ENCODE measurements around the gene ZBTB16. TPM values are rescaled to one million over a fixed set of nuclear protein-coding genes. Genes with fewer than 3 reads are reported as not detected.

Gene ZBTB16
- total and polyA plus RNA-seq, 8 donors = 3.4 to 55.6 (median 9.5) TPM

GRCh38 chr11:114125531-114125930 lies 66.0 kb downstream of the ZBTB16 start:
- H3K36me3 ChIP-seq = peaks cover 0 to 29% of the 10 kb centered on the region in 2 donors
- ATAC-seq = no peak
- H3K4me3 ChIP-seq = no peak overlapping the region
- no peak for DNase-seq
- H3K9me3 ChIP-seq = no peaks in the 10 kb centered on the region
- H3K4me1 ChIP-seq = peaks cover 18 to 66% of the 10 kb centered on the region in 2 donors
- no peaks in the 10 kb centered on the region for H3K27me3 ChIP-seq
- H3K27ac ChIP-seq = no peak overlapping the region
- intact Hi-C loops (cut with DNase I) = no loop called here
- TF ChIP-seq, protein P1, sequence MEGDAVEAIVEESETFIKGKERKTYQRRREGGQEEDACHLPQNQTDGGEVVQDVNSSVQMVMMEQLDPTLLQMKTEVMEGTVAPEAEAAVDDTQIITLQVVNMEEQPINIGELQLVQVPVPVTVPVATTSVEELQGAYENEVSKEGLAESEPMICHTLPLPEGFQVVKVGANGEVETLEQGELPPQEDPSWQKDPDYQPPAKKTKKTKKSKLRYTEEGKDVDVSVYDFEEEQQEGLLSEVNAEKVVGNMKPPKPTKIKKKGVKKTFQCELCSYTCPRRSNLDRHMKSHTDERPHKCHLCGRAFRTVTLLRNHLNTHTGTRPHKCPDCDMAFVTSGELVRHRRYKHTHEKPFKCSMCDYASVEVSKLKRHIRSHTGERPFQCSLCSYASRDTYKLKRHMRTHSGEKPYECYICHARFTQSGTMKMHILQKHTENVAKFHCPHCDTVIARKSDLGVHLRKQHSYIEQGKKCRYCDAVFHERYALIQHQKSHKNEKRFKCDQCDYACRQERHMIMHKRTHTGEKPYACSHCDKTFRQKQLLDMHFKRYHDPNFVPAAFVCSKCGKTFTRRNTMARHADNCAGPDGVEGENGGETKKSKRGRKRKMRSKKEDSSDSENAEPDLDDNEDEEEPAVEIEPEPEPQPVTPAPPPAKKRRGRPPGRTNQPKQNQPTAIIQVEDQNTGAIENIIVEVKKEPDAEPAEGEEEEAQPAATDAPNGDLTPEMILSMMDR (IDR thresholded peaks at IDR 0.05) = no peak

DNA sequence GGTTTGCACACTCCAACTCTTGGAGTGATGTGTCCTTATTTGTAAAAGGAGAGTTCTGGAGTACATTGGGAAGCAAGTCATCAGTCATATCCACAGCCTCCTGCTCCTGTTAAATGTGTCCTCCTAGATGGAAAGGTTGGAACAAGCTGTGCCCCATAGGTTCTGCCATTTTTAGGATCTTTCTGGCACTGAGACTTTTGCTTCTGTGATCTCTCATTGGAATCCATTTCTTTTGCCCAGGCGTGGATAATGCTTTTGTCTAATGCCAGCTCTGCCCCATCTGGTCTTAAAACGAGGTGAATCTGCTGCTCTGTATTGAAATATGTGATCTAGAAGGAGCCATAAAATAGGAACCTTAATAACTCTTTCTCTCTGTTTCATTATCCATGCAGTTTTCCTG lies 66.4 kb downstream of the ZBTB16 start:
- no peak overlapping the region for H3K4me3 ChIP-seq
- H3K9me3 ChIP-seq = no peaks in the 10 kb centered on the region
- ATAC-seq = no peak
- H3K27me3 ChIP-seq = no peaks in the 10 kb centered on the region
- intact Hi-C loops (cut with DNase I) = no loop called here
- peaks cover 22 to 66% of the 10 kb centered on the region in 2 donors for H3K4me1 ChIP-seq
- DNase-seq = no peak
- H3K36me3 ChIP-seq = peaks cover 0 to 29% of the 10 kb centered on the region in 2 donors
- TF ChIP-seq, protein P1 (IDR thresholded peaks at IDR 0.05) = no peak
- no peak overlapping the region for H3K27ac ChIP-seq

GRCh38 chr11:114128399-114128798 lies 68.9 kb downstream of the ZBTB16 start:
- Histone ChIP-seq H3K36me3 (peaks cover 0 to 29% of the 10 kb centered on the region in 2 donors), H3K4me3 (no peak overlapping the region), H3K27me3 (no peaks in the 10 kb centered on the region), H3K27ac (no peak overlapping the region), H3K4me1 (peaks cover 36 to 73% of the 10 kb centered on the region in 2 donors), H3K9me3 (no peaks in the 10 kb centered on the region)
- intact Hi-C loops (cut with DNase I) = no loop called here
- TF ChIP-seq, protein P1 (IDR thresholded peaks at IDR 0.05) = no peak
- DNase-seq (no peak), ATAC-seq (peak; percentile 85)

- Histone ChIP-seq H3K36me3 (peaks cover 0 to 29% of the 10 kb centered on the region in 2 donors), H3K4me3 (no peak overlapping the region), H3K27ac (no peak overlapping the region), H3K9me3 (no peaks in the 10 kb centered on the region), H3K4me1 (peaks cover 36 to 78% of the 10 kb centered on the region in 2 donors), H3K27me3 (no peaks in the 10 kb centered on the region)
- ATAC-seq = no peak
- DNase-seq = no peak
- TF ChIP-seq, protein P1 (IDR thresholded peaks at IDR 0.05) = no peak
- intact Hi-C loops (cut with DNase I) = no loop called here
Observed at GRCh38 chr11:114129142-114129541, 69.6 kb downstream of the ZBTB16 start.

- Histone ChIP-seq H3K27ac (no peak overlapping the region), H3K9me3 (no peaks in the 10 kb centered on the region), H3K27me3 (no peaks in the 10 kb centered on the region), H3K4me3 (no peak overlapping the region), H3K4me1 (peaks cover 36 to 83% of the 10 kb centered on the region in 2 donors), H3K36me3 (peaks cover 0 to 29% of the 10 kb centered on the region in 2 donors)
- intact Hi-C loops (cut with DNase I) = no loop called here
- DNase-seq = no peak
- TF ChIP-seq, protein P1 (IDR thresholded peaks at IDR 0.05) = no peak
- ATAC-seq = no peak
Observed at GRCh38 chr11:114129699-114130098, 70.2 kb downstream of the ZBTB16 start.

All from left lung (tissue), 10 donors.